Vagina (tissue), 2 donors: ENCODE results near the gene METTL25. TPM values are rescaled to one million over a fixed set of nuclear protein-coding genes. Genes with fewer than 3 reads are reported as not detected.

Source experiments
- DNase-seq, 2 donors: peaks; one replicate each; pipeline ENCODE4 v3.0.0-alpha.2; 2017; ENCODE audit errors: extremely low spot score in 2 of 2
- H3K27ac ChIP-seq: fragments of 200-600 bp; sonication (generic); one replicate; pipeline ENCODE4 v1.5.1; 2019
- H3K27me3 ChIP-seq: fragments of 200-600 bp; sonication (generic); one replicate; pipeline ENCODE4 v1.5.1; 2019
- H3K36me3 ChIP-seq, 2 donors: fragments of 200-600 bp; sonication (generic); one replicate each; pipeline ENCODE4 v1.5.1; 2017 to 2019
- H3K4me1 ChIP-seq: fragments of 200-600 bp; sonication (generic); one replicate; pipeline ENCODE4 v1.5.1; 2019
- H3K4me3 ChIP-seq, 2 donors: fragments of 200-600 bp; sonication (generic); 1 replicate in 1 of 2; 2 replicates in 1 of 2; pipeline ENCODE4 v1.5.1; 2016 to 2019
- H3K9me3 ChIP-seq: fragments of 200-600 bp; sonication (generic); one replicate; pipeline ENCODE4 v1.5.1; 2019
- CTCF ChIP-seq, 3 experiments: fragments of 450-650 bp in 2 of 3; fragments of 200-600 bp in 1 of 3; sonication (generic) in 1 of 3; IDR thresholded peaks; one replicate each; pipeline ENCODE4 v1.5.1; 2017 to 2019; ENCODE audit warnings: antibody characterized with exemption in 3 of 3, mild to moderate bottlenecking in 2 of 3, moderate library complexity in 2 of 3
- POLR2A ChIP-seq, 2 donors: fragments of 450-650 bp; IDR thresholded peaks; one replicate each; pipeline ENCODE4 v1.6.1; 2017; ENCODE audit warnings: antibody characterized with exemption in 2 of 2, mild to moderate bottlenecking in 2 of 2, moderate library complexity in 2 of 2
- POLR2AphosphoS5 ChIP-seq, 2 donors: sonication (generic); formaldehyde crosslinking; IDR thresholded peaks; one replicate each; pipeline ENCODE4 v1.9.0; 2017; ENCODE audit warnings: antibody characterized with exemption in 2 of 2, mild to moderate bottlenecking in 2 of 2, low read depth in 1 of 2; ENCODE audit not compliant: insufficient read depth in 1 of 2
- intact Hi-C: fragments of 100-400 bp; cut with DNase I; formaldehyde crosslinking; loops from one replicate; pipeline ENCODE4 v1.15.1; 2023
- total RNA-seq: library from RNA; depleted of rRNA; stranded (reverse); fragments of >200 nt; gene quantifications from one replicate; pipeline ENCODE4 v1.2.3, GENCODE V29; 2016

The METTL25 gene
- total RNA-seq, 1 donor from 2014 or later = 29.0 TPM

GRCh38 chr12:82440885-82441284 is 82.6 kb downstream of the METTL25 start:
- Histone ChIP-seq H3K27me3 (no peaks in the 10 kb centered on the region), H3K36me3 (peaks cover 0 to 8% of the 10 kb centered on the region in 2 donors)
- TF ChIP-seq POLR2AphosphoS5 (IDR thresholded peaks at IDR 0.05; ENCODE audit: insufficient read depth in 1 of 2, low read depth in 1 of 2) = no peak
- TF ChIP-seq POLR2A (IDR thresholded peaks at IDR 0.05) = no peak
- TF ChIP-seq CTCF (IDR thresholded peaks at IDR 0.05) = no peak

GRCh38 chr12:82448911-82449578 is 90.7 kb downstream of the METTL25 start:
- H3K9me3 ChIP-seq = no peaks in the 10 kb centered on the region
- no peaks in the 10 kb centered on the region for H3K4me1 ChIP-seq
- H3K4me3 ChIP-seq = no peak overlapping the region
- intact Hi-C loops = no loop called here
- no peak for DNase-seq
- no peaks in the 10 kb centered on the region for H3K27me3 ChIP-seq
- TF ChIP-seq CTCF (IDR thresholded peaks at IDR 0.05) (no peak), POLR2A (IDR thresholded peaks at IDR 0.05) (no peak), POLR2AphosphoS5 (IDR thresholded peaks at IDR 0.05; ENCODE audit: insufficient read depth in 1 of 2, low read depth in 1 of 2) (no peak)
- H3K36me3 ChIP-seq = no peaks in the 10 kb centered on the region
- no peak overlapping the region for H3K27ac ChIP-seq

More at GRCh38 chr12:82440885-82441284, 82.6 kb downstream of the METTL25 start:
- no peaks in the 10 kb centered on the region for H3K4me1 ChIP-seq
- intact Hi-C loops = no loop called here
- H3K9me3 ChIP-seq = no peaks in the 10 kb centered on the region
- H3K4me3 ChIP-seq = no peak overlapping the region
- no peak overlapping the region for H3K27ac ChIP-seq
- DNase-seq = no peak

GRCh38 chr12:82456633-82457032 is 98.3 kb downstream of the METTL25 start:
- no peak for DNase-seq
- Histone ChIP-seq H3K4me3 (no peak overlapping the region), H3K9me3 (no peaks in the 10 kb centered on the region), H3K27me3 (no peaks in the 10 kb centered on the region), H3K36me3 (peaks cover 0 to 7% of the 10 kb centered on the region in 2 donors), H3K4me1 (no peaks in the 10 kb centered on the region), H3K27ac (no peak overlapping the region)
- TF ChIP-seq POLR2AphosphoS5 (IDR thresholded peaks at IDR 0.05; ENCODE audit: insufficient read depth in 1 of 2, low read depth in 1 of 2) (no peak), CTCF (IDR thresholded peaks at IDR 0.05) (no peak)
- intact Hi-C loops = no loop called here

GRCh38 chr12:82458101-82458500 is 99.8 kb downstream of the METTL25 start:
- intact Hi-C loops = no loop called here
- H3K4me3 ChIP-seq = no peak overlapping the region
- no peaks in the 10 kb centered on the region for H3K4me1 ChIP-seq
- H3K27me3 ChIP-seq = no peaks in the 10 kb centered on the region
- no peak for DNase-seq
- H3K36me3 ChIP-seq = peaks cover 0 to 7% of the 10 kb centered on the region in 2 donors
- no peak overlapping the region for H3K27ac ChIP-seq
- no peaks in the 10 kb centered on the region for H3K9me3 ChIP-seq
- TF ChIP-seq CTCF (IDR thresholded peaks at IDR 0.05) (no peak), POLR2AphosphoS5 (IDR thresholded peaks at IDR 0.05; ENCODE audit: insufficient read depth in 1 of 2, low read depth in 1 of 2) (no peak), POLR2A (IDR thresholded peaks at IDR 0.05) (no peak)

GRCh38 chr12:82461393-82461792 is 103.1 kb downstream of the METTL25 start:
- intact Hi-C loops = no loop called here
- Histone ChIP-seq H3K27ac (no peak overlapping the region), H3K36me3 (peaks cover 0 to 7% of the 10 kb centered on the region in 2 donors), H3K27me3 (no peaks in the 10 kb centered on the region), H3K9me3 (no peaks in the 10 kb centered on the region), H3K4me1 (no peaks in the 10 kb centered on the region), H3K4me3 (no peak overlapping the region)
- DNase-seq = no peak
- no peak for TF ChIP-seq POLR2A (IDR thresholded peaks at IDR 0.05)
- no peak for TF ChIP-seq POLR2AphosphoS5 (IDR thresholded peaks at IDR 0.05; ENCODE audit: insufficient read depth in 1 of 2, low read depth in 1 of 2)
- TF ChIP-seq CTCF (IDR thresholded peaks at IDR 0.05) = no peak
